ENCODE measurements around the gene C4orf46.
"Not testable (repeated sequence)": the region's sequence is repeated elsewhere in the genome, so short reads cannot be mapped to it uniquely, and the experiment has no call there.

Gene C4orf46

DNA sequence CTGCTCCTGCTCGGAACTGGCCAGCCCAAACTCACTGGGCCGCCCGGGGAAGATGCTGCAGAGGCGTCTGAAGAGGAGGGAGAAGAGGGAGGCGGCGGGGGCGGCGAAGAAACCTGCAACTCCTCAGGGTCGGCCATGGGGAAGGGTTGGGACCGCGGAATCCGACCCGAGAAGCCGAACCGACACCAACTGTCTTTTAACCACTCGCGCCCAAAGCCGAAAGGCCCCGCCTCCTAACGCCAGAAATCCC, at the start of gene C4orf46:
Gene C4orf46, minus strand, starts transcription at position 223 of the 250 bp plus-strand sequence. Its CDS starts 86 bp downstream, at position 137.
- no peak for DNase-seq (ENCODE audit: low spot score)

GRCh38 chr4:158715802-158716201, 44.1 kb upstream of the C4orf46 start:
- no peak for DNase-seq (ENCODE audit: low spot score)

DNA sequence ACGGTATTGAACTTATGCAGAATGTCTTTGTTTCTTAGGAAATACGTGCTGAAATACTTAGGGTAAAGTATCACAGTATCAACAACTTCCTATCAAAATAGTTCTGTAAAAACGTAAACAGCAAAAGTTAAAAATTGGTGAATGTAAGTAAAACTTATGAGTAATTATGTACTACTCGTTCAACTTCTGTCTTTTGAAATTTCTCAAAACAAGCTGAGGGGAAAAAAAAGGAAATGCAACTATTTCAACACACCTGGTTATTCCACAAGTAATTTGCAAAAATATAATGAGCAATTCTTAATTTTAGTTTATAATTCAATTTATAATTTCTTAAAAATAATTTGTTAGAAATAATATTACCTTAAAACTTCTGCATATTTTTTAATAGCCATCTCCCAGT, 43.2 kb upstream of the C4orf46 start:
- no peak for DNase-seq (ENCODE audit: low spot score)

DNA sequence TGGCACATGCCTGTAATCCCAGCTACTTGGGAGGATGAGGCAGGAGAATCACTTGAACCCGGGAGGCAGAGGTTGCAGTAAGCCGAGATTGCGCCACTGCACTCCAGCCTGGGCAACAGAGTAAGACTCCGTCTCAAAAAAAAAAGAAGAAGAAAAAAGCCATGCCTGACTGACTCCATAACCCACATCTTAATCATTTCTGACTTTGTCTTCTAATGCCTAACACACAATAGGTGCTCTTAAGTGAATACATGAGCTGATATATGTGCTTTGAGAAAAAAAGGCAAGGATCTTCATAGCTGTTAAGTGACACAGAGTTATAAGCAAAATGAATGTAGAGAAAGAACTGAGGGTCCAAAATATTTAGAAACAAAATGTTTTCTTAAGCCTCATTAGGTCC, 40.9 kb upstream of the C4orf46 start:
- DNase-seq (ENCODE audit: low spot score): not testable (repeated sequence)

DNA sequence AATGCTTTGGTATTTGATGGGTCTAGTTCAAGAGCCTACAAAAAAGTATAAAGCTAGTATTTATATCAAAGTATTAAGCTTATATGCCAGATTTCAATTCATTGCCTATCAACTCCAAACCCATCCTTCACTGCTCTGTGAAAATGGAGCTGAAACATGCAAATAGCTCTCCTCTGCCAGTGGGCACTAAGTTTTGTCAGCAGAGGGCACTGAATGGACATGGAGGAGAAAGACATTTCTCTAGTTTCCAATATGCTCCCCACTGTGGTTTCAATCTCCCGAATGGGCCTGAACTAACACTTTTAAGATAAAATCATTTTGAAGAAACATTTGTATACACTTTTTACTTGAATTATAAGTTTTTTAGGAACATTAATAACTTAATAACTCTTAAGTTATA, 39.1 kb upstream of the C4orf46 start:
- no peak for DNase-seq (ENCODE audit: low spot score)

- DNase-seq (ENCODE audit: low spot score): no peak
Observed at GRCh38 chr4:158704274-158704673, 32.6 kb upstream of the C4orf46 start.

GRCh38 chr4:158688813-158689212, 17.1 kb upstream of the C4orf46 start:
- DNase-seq (ENCODE audit: low spot score): no peak

DNA sequence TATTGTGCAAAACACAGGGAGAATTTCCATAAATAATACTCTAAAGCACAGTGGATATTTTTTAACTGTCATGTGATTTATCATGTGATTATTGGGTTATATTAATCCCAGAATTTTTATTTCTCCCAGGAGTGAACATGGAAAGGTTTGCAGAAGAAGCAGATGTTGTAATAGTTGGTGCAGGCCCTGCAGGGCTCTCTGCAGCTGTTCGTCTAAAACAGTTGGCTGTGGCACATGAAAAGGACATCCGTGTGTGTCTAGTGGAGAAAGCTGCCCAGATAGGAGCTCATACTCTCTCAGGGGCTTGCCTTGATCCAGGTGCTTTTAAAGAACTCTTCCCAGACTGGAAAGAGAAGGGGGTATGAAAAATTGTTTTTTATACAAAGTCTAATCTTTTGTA, 10.4 kb upstream of the C4orf46 start:
- no peak for DNase-seq (ENCODE audit: low spot score)

DNA sequence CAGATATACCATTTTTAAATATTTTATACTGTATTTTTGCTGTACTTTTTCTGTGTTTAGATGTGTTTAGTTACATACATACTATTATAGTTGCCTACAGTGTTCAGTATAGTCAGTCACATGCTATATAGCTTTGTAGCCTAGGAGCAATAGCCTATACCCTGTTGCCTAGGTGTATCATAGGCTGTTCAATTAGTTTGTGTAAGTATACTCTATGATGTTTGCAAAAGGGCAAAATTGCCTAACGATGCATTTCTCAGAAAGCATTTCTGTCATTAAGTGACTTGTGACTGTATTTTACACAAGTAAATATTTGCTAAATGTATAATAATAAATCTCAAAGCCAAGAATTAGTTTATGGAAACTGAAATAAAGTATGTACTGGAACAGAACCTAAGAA, 9.9 kb upstream of the C4orf46 start:
- no peak for DNase-seq (ENCODE audit: low spot score)

GRCh38 chr4:158678767-158679166, 7.1 kb upstream of the C4orf46 start:
- no peak for DNase-seq (ENCODE audit: low spot score)

- DNase-seq (ENCODE audit: low spot score): no peak
Observed at GRCh38 chr4:158676076-158676475, 4.4 kb upstream of the C4orf46 start.

DNA sequence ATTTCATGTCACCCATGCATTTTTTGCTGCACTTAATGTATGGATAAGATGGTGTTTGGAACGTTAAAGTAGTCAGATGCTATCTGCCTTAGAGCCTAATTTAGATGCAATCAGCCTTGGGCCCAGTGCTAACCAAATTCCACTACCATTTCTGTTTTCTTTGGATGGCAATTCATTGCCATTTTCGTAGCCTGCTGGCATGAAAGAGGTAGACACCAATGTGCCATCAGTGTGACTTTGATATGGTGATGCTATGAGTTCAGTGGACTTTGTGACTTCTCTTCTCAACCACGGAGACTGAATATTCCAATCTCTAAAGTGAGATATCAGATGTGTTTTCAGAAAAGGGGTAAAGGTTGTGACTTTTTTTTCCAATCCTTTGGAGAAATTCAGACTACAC, 1.9 kb upstream of the C4orf46 start:
- DNase-seq (ENCODE audit: low spot score): no peak

- peak; percentile 97 for DNase-seq (ENCODE audit: low spot score)
Observed at GRCh38 chr4:158671915-158672806, 474 bp upstream of the C4orf46 start, which contains the start of gene ETFDH. Gene ETFDH, plus strand, starts transcription at chr4:158672296. Its CDS starts 161 bp downstream, at chr4:158672457.

- peak; percentile 66 for DNase-seq (ENCODE audit: low spot score)
Observed at GRCh38 chr4:158670975-158671664, 567 bp downstream of the C4orf46 start.

DNA sequence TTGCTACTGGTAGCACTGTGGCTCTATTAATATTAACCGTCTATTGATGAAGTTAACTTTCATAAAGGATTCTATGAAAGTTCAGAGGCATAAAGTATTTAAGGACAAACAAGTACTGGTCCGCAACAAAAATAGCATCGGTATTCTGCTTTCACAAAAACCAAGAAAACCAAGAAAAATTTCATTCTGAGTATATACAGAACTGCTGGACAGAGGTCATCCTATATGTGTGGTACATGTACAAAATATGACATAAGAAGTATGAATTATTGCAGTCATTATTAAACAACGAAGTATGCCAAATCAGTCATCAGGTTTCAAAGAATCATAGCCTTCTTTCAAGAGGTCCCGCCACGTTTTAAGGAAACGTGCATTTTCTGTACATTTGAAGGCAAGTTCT, 2.4 kb downstream of the C4orf46 start:
- no peak for DNase-seq (ENCODE audit: low spot score)

DNA sequence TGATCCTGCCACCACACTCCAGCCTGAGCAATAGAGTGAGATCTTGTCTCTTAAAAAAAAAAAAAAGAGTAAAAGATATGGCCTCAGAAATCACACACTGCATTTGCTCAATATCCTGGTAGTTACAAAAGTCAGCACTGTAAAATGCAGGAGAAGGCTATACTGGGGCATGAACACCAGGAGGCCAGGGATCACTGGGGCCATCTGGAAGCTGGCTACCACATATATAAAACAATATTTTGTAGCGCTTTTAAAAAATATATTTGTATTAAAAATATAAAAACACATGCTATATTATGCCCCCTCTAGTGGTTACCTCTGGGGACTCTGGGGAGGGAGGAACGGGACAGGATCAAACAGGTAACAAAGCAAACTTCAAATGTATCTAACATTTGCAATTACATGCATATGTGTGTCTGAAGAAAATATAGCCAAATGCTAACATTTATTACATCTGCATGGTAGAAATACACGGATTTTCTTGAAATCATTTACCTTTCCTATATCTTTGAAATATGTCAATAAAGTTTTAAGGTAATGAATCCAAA, 4.0 kb downstream of the C4orf46 start:
- DNase-seq (ENCODE audit: low spot score): peak; percentile 57

DNA sequence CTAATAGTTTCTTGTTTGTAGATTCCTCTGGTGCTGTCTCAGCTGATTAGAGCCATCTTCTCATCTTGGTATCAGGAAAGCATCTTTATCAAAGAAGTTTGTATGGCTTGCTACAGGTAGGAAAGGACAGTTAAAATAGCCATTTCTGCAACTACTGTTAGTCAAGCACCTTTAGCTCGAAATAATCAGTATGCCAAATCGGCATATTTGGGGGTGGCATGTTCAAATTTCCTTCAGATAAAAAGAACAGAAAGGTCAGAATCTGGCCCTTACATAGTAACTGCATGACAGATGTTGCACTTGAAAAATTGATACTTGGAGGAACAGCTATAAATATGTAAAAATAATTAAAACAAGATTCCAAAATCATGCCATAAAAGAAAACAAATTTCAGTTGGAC, 4.8 kb downstream of the C4orf46 start:
- no peak for DNase-seq (ENCODE audit: low spot score)

DNA sequence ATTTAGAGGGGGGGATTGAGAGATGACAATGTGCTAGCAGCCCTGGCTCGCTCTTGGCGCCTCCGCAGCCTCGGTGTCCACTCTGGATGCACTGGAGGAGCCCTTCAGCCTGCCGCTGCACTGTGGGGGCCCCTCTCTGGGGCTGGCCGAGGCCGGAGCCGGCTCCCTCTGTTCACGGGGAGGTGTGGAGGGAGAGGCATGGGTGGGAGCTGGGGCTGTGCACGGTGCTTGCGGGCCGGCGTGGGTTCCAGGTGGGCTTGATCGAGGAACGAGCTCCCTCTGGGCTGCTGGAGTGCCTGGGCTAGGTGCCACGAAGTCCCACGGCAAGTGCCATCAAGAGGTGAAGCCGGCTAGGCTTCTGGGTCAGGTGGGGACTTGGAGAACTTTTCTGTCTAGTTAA, 6.9 kb downstream of the C4orf46 start:
- DNase-seq (ENCODE audit: low spot score): no peak

DNA sequence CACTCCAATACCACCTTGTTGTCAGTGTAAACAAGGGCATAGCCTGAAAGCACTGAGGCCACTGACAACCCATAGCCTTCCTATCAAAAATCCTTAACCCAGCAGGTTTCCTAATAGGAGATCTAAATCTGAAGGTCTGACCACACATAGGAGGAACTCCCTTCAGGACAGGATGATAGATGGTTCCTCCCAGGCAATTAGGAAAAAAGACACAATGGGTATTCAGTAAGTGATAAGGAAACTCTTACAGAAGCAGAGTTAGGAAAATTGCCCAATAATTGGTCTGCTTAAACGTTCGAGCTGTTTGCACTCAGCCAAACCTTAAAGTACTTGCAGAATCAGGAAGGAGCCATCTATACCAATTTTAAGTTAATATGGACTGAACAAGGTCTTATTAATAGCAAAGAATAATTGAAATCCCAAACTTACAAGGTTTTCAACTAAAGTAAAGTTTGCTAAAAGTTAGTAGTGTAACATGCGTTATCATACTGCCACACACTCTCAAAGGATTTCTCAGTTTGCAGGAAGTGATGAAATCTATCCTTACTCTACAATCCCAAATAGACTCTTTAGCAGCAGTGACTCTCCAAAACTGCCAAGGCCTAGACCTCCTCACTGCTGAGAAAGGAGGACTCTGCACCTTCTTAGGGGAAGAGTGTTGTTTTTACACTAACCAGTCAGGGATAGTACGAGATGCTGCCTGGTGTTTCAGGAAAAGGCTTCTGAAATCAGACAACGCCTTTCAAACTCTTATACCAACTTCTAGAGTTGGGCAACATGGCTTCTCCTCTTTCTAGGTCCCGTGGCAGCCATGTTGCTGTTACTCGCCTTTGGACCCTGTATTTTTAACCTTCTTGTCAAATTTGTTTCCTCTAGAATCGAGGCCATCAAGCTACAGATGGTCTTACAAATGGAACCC, 7.7 kb downstream of the C4orf46 start:
- not testable (repeated sequence) for DNase-seq (ENCODE audit: low spot score)

GRCh38 chr4:158663255-158663654, 8.4 kb downstream of the C4orf46 start:
- not testable (repeated sequence) for DNase-seq (ENCODE audit: low spot score)

DNA sequence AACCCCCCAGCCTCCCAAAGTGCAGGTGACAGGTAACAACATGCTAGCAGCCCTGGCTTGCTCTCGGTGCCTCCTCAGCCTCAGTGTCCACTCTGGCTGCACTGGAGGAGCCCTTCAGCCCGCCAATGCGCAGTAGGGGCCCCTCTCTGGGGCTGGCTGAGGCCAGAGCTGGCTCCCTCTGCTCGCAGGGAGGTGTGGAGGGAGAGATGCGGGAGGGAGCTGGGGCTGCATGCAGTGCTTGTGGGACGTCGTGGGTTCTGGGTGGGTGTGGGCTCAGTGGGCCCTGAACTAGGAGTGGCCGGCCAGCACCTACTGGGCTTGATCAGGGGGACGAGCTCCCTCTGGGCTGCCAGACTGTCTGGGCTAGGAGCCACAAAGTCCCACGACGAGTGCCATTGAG, 14.4 kb downstream of the C4orf46 start:
- no peak for DNase-seq (ENCODE audit: low spot score)

DNA sequence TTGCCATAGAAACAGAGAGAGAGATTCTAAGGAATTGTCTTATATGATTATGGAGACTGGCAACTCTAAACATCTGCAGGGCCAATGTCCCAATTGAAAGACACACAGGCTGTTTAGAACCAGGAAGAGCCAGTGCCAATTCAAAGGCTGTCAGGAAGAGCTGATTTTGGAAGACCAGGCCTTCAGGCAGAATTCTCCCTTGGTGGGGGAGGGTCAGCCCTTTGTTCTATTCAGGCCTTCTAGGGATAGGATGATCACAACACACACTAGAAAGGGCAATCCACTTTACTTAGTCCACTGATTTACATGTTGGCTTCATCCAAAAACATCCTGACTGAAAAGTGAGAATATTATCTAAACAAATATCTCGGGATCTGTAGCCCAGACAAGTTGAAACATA, 15.2 kb downstream of the C4orf46 start:
- no peak for DNase-seq (ENCODE audit: low spot score)

Measured in hepatic stellate cell (primary cell).